GM13976 (cell line): ENCODE data around the gene TDRD9.

Experiments
- DNase-seq: peaks from one replicate; pipeline ENCODE4 v3.0.0; 2012; ENCODE audit warnings: low spot score
- in situ Hi-C: fragments of 300-500 bp; cut with MboI; formaldehyde crosslinking; loops from one replicate; pipeline ENCODE4 v1.12.0; 2022; ENCODE audit warnings: low sequenced_read_pairs, mixed read lengths, inconsistent platforms; ENCODE audit not compliant: unreplicated experiment
- TF ChIP-seq, protein P1 (sequence below): IDR thresholded peaks from 2 replicates; pipeline ENCODE4 v1.5.1; 2012; ENCODE audit warnings: borderline replicate concordance, mild to moderate bottlenecking; ENCODE audit not compliant: insufficient read depth; ENCODE audit errors: extremely low read depth, missing control alignments, control extremely low read depth

The TDRD9 gene

DNA sequence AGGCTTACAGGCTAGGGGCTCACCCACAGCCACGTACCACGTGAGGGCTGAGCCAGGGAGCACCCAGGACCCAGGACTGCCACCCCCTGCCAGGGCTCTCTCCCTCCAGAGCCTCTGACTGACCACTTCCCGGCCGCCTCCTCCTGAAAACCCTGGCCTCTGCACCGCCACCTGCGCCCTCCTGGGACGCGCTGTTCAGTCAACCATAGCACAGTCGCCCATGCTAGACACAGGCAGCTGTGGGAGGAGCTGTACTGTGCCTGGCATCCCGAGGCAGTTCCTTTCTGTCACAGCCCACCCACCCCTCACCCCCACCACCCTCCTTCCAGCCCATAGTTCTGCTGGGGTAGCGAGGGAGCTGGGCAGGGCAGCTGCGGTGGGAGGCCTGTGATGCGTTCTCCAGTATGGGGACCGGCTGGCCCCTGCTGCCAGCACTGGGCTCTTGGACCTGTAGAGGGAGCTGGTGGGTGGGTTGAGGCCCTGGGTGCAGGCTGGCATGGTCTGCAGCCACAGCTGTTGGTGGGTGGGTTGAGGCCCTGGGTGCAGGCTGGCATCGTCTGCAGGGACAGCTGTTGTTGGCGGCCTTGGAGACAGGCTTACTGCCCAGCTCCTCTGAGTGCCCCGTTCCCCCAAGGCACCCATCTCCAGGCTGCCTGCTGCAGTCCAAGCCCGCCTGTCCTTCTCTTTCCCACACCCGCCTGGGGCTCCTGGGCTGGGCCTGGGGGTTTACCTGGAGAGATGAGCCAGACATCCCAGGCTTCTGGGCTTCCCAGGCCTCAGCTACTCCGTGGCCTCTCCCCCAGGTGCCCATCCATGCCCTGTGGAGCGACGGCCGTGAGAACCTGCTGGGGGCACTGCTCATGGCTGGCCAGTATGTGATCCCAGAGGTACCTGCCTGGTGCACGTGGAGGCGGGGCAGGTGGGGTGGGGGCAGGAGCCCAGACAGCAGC, 168.8 kb downstream of the TDRD9 start:
- TF ChIP-seq, protein P1, sequence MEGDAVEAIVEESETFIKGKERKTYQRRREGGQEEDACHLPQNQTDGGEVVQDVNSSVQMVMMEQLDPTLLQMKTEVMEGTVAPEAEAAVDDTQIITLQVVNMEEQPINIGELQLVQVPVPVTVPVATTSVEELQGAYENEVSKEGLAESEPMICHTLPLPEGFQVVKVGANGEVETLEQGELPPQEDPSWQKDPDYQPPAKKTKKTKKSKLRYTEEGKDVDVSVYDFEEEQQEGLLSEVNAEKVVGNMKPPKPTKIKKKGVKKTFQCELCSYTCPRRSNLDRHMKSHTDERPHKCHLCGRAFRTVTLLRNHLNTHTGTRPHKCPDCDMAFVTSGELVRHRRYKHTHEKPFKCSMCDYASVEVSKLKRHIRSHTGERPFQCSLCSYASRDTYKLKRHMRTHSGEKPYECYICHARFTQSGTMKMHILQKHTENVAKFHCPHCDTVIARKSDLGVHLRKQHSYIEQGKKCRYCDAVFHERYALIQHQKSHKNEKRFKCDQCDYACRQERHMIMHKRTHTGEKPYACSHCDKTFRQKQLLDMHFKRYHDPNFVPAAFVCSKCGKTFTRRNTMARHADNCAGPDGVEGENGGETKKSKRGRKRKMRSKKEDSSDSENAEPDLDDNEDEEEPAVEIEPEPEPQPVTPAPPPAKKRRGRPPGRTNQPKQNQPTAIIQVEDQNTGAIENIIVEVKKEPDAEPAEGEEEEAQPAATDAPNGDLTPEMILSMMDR = no peak
- no peak for DNase-seq
- in situ Hi-C loops = no loop called here

DNA sequence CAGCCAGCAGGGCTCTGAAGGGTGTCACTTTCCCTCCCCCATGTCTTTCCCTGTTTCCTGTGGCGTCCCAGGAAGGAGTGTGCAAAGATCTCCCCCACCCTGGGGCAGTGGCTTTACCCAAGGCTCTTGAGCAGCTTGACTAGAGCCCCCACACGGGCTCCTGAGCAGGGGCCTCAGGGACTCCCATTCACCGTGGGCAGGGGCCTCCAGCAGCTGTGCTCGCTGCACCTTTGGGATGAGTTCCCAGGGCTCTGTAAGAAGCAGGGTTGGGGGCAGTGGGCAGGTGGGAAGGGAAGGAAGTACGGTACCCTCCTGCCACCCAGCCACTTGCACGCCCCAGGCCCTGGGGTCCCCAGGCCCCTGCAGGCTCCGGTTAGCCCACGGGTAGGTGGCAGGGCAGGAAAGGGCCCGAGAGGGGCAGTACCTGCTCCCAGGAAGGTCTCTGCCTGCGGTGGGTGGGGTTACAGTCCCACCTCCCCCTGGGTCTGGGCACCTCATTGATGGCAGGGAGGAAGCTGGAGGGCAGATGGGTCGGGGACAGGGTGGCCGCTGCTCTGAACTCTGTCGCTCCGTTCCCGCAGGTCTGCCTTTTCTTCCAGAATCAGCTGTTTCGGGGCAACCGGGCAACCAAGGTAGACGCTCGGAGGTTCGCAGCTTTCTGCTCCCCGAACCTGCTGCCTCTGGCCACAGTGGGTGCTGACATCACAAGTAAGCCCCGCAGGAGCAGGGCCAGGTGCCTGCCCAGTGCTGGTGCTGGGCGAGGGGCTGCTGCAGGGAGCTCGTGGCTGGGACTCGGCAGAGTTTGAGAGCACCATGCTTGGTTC, 170.2 kb downstream of the TDRD9 start:
- DNase-seq = no peak
- TF ChIP-seq, protein P1 = no peak
- in situ Hi-C loops = no loop called here

DNA sequence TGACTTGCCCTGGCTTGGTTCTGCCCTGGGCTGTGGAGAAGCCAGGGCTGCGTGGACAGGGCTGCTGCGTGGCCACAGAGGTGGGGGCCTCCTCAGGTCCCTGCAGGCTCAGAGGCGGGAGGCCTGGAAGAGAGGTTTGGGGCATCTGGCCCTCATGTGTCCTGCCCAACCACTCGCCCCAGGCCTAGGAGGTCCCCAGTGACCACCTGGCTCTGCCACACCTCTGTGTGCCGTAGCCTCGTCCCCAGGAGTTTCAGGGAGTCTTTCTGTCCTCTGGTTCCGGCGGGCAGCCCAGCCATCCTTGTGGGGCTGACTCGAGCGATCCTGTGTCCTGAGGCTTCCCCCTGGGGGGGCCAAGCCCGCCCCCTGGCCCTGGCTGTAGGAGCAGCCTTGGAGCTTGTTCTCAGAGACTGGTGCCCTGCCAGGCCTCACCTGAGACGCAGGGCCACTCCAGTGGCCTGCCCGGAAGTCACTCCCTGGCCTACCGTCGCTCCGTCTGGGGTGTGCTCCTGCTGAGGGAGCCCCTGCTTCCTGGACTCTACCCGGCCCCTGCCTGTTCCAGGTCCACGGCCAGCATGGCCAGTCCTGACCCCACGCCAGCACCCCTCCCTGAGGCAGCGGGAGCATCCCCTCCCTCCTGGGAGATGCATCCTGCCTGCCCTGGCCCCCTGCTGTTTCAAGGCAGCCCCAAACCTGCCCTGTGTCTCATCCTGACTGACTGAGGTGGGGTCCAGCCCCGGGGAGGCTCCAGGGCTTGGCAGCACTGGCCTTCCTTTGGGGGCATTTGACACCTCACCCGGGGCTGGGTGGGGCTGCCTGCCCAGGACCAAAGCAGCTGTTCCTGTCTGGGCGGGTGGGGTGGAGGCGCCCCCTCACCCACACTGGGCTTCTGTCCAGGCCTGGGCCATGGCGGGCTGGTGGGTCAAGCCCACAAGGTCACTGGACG, 171.1 kb downstream of the TDRD9 start:
- TF ChIP-seq, protein P1 = no peak
- DNase-seq = no peak
- in situ Hi-C loops = no loop called here

DNA sequence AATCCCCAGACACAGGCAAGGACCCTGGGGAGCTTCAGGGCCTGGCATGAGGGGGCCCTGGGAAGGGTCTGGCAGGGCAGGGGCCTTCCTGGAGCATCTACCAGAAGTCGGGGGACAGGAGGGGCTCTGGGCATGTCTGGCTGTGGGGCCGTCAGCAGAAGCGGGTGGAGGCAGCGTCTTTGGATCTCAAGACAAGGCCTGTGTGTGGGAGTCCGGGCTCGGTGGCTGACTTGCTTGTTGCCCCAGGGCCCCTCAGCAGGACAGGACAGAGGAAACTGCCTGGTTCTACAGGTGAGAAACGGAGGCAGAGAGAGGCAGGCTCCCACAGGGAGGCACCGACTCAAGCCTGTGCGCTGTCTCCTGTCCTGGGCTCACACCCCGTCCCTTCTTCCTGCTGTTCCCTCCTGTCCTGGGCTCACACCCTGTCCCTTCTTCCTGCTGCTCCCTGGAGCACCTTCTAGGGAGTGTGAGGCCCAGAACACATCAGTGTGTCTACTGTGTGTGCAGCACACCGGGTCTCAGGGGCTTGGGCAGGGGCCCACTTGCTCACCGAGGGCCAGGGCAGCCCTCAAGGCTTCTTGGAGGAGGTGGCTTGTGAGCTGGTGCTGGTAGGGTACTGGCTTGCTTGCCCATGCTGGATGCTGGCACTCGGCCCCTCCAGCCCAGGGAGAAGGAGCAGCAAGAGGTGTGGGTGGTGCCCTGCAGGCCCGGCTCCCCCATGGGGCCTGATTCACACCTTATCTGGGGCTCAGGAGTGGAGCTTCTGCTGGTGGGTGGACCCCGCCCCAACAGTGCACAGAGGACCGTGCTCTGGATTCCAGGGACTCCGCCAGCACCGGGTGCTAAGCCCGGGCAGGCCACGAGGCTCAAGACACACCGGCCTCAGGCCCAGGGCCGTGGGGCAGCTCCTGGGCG, 172.2 kb downstream of the TDRD9 start:
- no peak for DNase-seq
- in situ Hi-C loops = no loop called here
- TF ChIP-seq, protein P1 = no peak

DNA sequence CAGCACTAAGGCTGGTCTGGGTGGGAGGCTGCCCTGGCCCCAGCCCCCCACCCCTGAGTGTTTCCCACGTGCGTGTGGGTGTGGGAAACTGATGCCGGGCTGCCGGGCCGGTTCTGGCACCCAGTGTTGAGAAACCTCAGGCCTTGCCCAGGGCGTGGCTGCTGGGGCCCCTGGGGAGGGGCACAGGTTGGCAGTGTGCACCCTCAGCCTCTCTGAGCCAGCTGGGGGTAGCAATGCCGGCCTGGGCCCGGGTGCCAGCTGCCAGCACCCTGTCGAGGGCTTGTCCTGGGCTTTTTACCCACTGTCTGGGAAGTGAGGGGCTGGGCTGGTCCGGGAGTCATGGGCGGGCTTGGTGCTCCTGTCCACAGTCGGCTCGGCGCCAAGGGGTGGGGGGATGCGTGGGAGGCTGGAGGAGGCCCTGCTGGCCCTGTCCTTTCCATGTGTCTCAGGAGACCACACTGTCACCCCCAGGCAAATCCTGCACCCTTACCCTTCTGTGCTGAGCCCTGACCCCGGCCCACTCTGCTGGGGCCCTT, 172.9 kb downstream of the TDRD9 start:
- DNase-seq = no peak
- in situ Hi-C loops = no loop called here
- TF ChIP-seq, protein P1 = no peak
